ENCODE measurements around the gene CADPS.

CADPS gene

DNA sequence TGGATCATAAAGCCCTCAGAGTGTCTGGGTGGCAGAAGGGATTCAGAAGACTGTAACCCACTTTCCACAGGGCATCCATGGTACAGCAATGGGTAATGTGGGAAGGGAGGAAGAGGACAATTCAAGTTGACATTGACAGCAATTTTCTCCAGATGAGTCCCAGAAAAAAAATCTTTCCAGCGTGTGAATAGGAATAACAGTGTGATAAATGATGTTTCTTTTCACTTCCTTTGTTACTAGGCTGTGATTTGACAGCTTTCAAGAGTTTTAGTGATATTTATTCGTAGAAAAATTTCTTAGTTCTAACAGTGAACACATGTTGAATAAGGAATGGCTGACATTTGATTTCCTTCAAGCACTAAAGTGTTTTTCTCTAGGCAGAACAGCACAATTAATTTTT, 186.4 kb downstream of the CADPS start:
- TF ChIP-seq RARB (CRISPR knock-in tag; IDR thresholded peaks at IDR 0.05) (no peak), TCF4 (CRISPR knock-in tag; IDR thresholded peaks at IDR 0.05; ENCODE audit: borderline replicate concordance) (no peak), ZNF565 (CRISPR knock-in tag; conservative IDR thresholded peaks at IDR 0.05; ENCODE audit: low read depth) (no peak), ZNF70 (CRISPR knock-in tag; IDR thresholded peaks at IDR 0.05) (no peak), ARNTL (CRISPR knock-in tag; IDR thresholded peaks at IDR 0.05; ENCODE audit: borderline replicate concordance, low read depth) (no peak), ZNF8 (CRISPR knock-in tag; IDR thresholded peaks at IDR 0.05) (no peak), ISL1 (CRISPR knock-in tag; IDR thresholded peaks at IDR 0.05) (no peak), OSR1 (CRISPR knock-in tag; IDR thresholded peaks at IDR 0.05) (no peak), ZFP30 (CRISPR knock-in tag; IDR thresholded peaks at IDR 0.05) (no peak), TOX (CRISPR knock-in tag; IDR thresholded peaks at IDR 0.05; ENCODE audit: borderline replicate concordance) (no peak), PPARA (CRISPR knock-in tag; IDR thresholded peaks at IDR 0.05; ENCODE audit: borderline replicate concordance) (no peak), CSDC2 (CRISPR knock-in tag; IDR thresholded peaks at IDR 0.05) (no peak), BACH2 (CRISPR knock-in tag; IDR thresholded peaks at IDR 0.05; ENCODE audit: borderline replicate concordance) (no peak), ZFP3 (CRISPR knock-in tag; IDR thresholded peaks at IDR 0.05) (no peak), ESRRG (CRISPR knock-in tag; IDR thresholded peaks at IDR 0.05) (no peak)
- TF ChIP-seq, protein P1, sequence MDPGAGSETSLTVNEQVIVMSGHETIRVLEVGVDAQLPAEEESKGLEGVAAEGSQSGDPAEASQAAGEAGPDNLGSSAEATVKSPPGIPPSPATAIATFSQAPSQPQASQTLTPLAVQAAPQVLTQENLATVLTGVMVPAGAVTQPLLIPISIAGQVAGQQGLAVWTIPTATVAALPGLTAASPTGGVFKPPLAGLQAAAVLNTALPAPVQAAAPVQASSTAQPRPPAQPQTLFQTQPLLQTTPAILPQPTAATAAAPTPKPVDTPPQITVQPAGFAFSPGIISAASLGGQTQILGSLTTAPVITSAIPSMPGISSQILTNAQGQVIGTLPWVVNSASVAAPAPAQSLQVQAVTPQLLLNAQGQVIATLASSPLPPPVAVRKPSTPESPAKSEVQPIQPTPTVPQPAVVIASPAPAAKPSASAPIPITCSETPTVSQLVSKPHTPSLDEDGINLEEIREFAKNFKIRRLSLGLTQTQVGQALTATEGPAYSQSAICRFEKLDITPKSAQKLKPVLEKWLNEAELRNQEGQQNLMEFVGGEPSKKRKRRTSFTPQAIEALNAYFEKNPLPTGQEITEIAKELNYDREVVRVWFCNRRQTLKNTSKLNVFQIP (CRISPR knock-in tag; IDR thresholded peaks at IDR 0.05; ENCODE audit: borderline replicate concordance, low read depth): no peak
- TF ChIP-seq, protein P2, sequence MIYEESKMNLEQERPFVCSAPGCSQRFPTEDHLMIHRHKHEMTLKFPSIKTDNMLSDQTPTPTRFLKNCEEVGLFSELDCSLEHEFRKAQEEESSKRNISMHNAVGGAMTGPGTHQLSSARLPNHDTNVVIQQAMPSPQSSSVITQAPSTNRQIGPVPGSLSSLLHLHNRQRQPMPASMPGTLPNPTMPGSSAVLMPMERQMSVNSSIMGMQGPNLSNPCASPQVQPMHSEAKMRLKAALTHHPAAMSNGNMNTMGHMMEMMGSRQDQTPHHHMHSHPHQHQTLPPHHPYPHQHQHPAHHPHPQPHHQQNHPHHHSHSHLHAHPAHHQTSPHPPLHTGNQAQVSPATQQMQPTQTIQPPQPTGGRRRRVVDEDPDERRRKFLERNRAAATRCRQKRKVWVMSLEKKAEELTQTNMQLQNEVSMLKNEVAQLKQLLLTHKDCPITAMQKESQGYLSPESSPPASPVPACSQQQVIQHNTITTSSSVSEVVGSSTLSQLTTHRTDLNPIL (CRISPR knock-in tag; IDR thresholded peaks at IDR 0.05; ENCODE audit: low read depth): no peak
- TF ChIP-seq, protein P3, sequence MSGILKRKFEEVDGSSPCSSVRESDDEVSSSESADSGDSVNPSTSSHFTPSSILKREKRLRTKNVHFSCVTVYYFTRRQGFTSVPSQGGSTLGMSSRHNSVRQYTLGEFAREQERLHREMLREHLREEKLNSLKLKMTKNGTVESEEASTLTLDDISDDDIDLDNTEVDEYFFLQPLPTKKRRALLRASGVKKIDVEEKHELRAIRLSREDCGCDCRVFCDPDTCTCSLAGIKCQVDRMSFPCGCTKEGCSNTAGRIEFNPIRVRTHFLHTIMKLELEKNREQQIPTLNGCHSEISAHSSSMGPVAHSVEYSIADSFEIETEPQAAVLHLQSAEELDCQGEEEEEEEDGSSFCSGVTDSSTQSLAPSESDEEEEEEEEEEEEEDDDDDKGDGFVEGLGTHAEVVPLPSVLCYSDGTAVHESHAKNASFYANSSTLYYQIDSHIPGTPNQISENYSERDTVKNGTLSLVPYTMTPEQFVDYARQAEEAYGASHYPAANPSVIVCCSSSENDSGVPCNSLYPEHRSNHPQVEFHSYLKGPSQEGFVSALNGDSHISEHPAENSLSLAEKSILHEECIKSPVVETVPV (CRISPR knock-in tag; IDR thresholded peaks at IDR 0.05): no peak
- TF ChIP-seq, protein P4, sequence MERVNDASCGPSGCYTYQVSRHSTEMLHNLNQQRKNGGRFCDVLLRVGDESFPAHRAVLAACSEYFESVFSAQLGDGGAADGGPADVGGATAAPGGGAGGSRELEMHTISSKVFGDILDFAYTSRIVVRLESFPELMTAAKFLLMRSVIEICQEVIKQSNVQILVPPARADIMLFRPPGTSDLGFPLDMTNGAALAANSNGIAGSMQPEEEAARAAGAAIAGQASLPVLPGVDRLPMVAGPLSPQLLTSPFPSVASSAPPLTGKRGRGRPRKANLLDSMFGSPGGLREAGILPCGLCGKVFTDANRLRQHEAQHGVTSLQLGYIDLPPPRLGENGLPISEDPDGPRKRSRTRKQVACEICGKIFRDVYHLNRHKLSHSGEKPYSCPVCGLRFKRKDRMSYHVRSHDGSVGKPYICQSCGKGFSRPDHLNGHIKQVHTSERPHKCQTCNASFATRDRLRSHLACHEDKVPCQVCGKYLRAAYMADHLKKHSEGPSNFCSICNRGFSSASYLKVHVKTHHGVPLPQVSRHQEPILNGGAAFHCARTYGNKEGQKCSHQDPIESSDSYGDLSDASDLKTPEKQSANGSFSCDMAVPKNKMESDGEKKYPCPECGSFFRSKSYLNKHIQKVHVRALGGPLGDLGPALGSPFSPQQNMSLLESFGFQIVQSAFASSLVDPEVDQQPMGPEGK (CRISPR knock-in tag; IDR thresholded peaks at IDR 0.05; ENCODE audit: borderline replicate concordance): no peak
- no peak for ATAC-seq

DNA sequence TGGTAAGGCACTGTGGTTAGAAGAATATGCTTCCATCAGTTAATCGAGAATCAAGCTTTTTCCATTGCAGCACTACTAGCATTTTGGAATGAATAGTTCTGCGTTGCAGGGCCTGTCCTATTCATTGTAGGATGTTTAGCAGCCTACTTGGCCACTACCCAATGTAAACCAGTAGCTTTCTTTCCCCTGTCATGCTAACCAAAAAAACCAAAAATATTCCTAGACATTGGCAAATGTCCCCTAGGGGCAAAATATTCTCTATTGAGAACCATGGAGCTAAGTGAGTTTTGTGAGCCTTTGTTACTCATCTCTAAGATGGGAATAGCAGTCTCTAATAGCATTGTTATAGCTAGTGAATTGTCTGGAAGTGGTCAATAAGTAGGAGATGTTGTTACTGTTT, 187.2 kb downstream of the CADPS start:
- TF ChIP-seq OSR1 (CRISPR knock-in tag; IDR thresholded peaks at IDR 0.05) (no peak), BACH2 (CRISPR knock-in tag; IDR thresholded peaks at IDR 0.05; ENCODE audit: borderline replicate concordance) (no peak), ZNF565 (CRISPR knock-in tag; conservative IDR thresholded peaks at IDR 0.05; ENCODE audit: low read depth) (no peak), GLIS3 (CRISPR knock-in tag; IDR thresholded peaks at IDR 0.05) (no peak), ZFP3 (CRISPR knock-in tag; IDR thresholded peaks at IDR 0.05) (no peak), ZNF8 (CRISPR knock-in tag; IDR thresholded peaks at IDR 0.05) (no peak), TOX (CRISPR knock-in tag; IDR thresholded peaks at IDR 0.05; ENCODE audit: borderline replicate concordance) (no peak), ZFP30 (CRISPR knock-in tag; IDR thresholded peaks at IDR 0.05) (no peak), SNAI2 (CRISPR knock-in tag; IDR thresholded peaks at IDR 0.05) (no peak), TCF4 (CRISPR knock-in tag; IDR thresholded peaks at IDR 0.05; ENCODE audit: borderline replicate concordance) (no peak), ISL1 (CRISPR knock-in tag; IDR thresholded peaks at IDR 0.05) (no peak), CSDC2 (CRISPR knock-in tag; IDR thresholded peaks at IDR 0.05) (no peak), ARNTL (CRISPR knock-in tag; IDR thresholded peaks at IDR 0.05; ENCODE audit: borderline replicate concordance, low read depth) (no peak), RARB (CRISPR knock-in tag; IDR thresholded peaks at IDR 0.05) (no peak), PPARA (CRISPR knock-in tag; IDR thresholded peaks at IDR 0.05; ENCODE audit: borderline replicate concordance) (no peak)
- TF ChIP-seq, protein P2 (CRISPR knock-in tag; IDR thresholded peaks at IDR 0.05; ENCODE audit: low read depth): no peak
- TF ChIP-seq, protein P1 (CRISPR knock-in tag; IDR thresholded peaks at IDR 0.05; ENCODE audit: borderline replicate concordance, low read depth): no peak
- TF ChIP-seq, protein P4 (CRISPR knock-in tag; IDR thresholded peaks at IDR 0.05; ENCODE audit: borderline replicate concordance): no peak
- TF ChIP-seq, protein P5, sequence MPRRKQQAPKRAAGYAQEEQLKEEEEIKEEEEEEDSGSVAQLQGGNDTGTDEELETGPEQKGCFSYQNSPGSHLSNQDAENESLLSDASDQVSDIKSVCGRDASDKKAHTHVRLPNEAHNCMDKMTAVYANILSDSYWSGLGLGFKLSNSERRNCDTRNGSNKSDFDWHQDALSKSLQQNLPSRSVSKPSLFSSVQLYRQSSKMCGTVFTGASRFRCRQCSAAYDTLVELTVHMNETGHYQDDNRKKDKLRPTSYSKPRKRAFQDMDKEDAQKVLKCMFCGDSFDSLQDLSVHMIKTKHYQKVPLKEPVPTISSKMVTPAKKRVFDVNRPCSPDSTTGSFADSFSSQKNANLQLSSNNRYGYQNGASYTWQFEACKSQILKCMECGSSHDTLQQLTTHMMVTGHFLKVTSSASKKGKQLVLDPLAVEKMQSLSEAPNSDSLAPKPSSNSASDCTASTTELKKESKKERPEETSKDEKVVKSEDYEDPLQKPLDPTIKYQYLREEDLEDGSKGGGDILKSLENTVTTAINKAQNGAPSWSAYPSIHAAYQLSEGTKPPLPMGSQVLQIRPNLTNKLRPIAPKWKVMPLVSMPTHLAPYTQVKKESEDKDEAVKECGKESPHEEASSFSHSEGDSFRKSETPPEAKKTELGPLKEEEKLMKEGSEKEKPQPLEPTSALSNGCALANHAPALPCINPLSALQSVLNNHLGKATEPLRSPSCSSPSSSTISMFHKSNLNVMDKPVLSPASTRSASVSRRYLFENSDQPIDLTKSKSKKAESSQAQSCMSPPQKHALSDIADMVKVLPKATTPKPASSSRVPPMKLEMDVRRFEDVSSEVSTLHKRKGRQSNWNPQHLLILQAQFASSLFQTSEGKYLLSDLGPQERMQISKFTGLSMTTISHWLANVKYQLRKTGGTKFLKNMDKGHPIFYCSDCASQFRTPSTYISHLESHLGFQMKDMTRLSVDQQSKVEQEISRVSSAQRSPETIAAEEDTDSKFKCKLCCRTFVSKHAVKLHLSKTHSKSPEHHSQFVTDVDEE (CRISPR knock-in tag; IDR thresholded peaks at IDR 0.05): no peak
- ATAC-seq: no peak
